CD4-positive, alpha-beta memory T cell (primary cell): Measurements from ENCODE around the gene ACTL7A. TPM values are rescaled to one million over a fixed set of nuclear protein-coding genes. Genes with fewer than 3 reads are reported as not detected.

Source experiments
- CTCF ChIA-PET: fragments of 350-600 bp; sonication (Branson Sonifier 250); formaldehyde crosslinking; loops from one replicate; lab custom pipeline; 2021; ENCODE audit warnings: inconsistent platforms; ENCODE audit not compliant: partially characterized antibody; lab: Charles Lee
- POLR2A ChIA-PET: fragments of 350-600 bp; sonication (Branson Sonifier 250); formaldehyde crosslinking; loops from one replicate; lab custom pipeline; 2021; ENCODE audit not compliant: partially characterized antibody; lab: Charles Lee
- DNase-seq, 5 donors: peaks; one replicate each; pipeline versions ENCODE4 v3.0.0 to v3.0.0-alpha.2; 2020 to 2022; ENCODE audit warnings: mixed read lengths in 1 of 5
- H3K27ac ChIP-seq: one replicate; pipeline ENCODE4 v1.7.0; 2013; ENCODE audit warnings: low read depth, low read length
- H3K27me3 ChIP-seq: 2 replicates; pipeline ENCODE4 v1.7.0; 2013; ENCODE audit warnings: mild to moderate bottlenecking, low read length, moderate library complexity; ENCODE audit not compliant: insufficient read depth
- H3K36me3 ChIP-seq: 2 replicates; pipeline ENCODE4 v1.7.0; 2013; ENCODE audit warnings: mild to moderate bottlenecking, low read length, moderate library complexity; ENCODE audit not compliant: insufficient read depth
- H3K4me1 ChIP-seq: 2 replicates; pipeline ENCODE4 v1.7.0; 2013; ENCODE audit warnings: mild to moderate bottlenecking, low read length, moderate library complexity; ENCODE audit not compliant: insufficient read depth
- H3K4me3 ChIP-seq, 2 donors: one replicate each; pipeline ENCODE4 v1.7.0; 2013; ENCODE audit warnings: low read length in 2 of 2, mild to moderate bottlenecking in 1 of 2
- H3K9me3 ChIP-seq, 2 donors: one replicate each; pipeline ENCODE4 v1.7.0; 2013; ENCODE audit warnings: low read length in 2 of 2, control low read depth in 1 of 2; ENCODE audit not compliant: control insufficient read depth in 1 of 2
- H3K27ac Mint-ChIP-seq, 7 donors: one replicate each; pipeline ENCODE4 v1.8.0; 2020 to 2021; ENCODE audit warnings: mixed read lengths in 7 of 7, mild to moderate bottlenecking in 6 of 7, inconsistent platforms in 3 of 7, moderate library complexity in 3 of 7
- H3K27me3 Mint-ChIP-seq, 2 donors: one replicate each; pipeline ENCODE4 v1.8.0; 2020 to 2021; ENCODE audit warnings: mixed read lengths in 2 of 2
- H3K36me3 Mint-ChIP-seq, 2 donors: one replicate each; pipeline ENCODE4 v1.8.0; 2020 to 2021; ENCODE audit warnings: mixed read lengths in 2 of 2, inconsistent platforms in 1 of 2, mild to moderate bottlenecking in 1 of 2
- H3K4me1 Mint-ChIP-seq, 4 donors: one replicate each; pipeline ENCODE4 v1.8.0; 2020 to 2021; ENCODE audit warnings: mixed read lengths in 4 of 4, mild to moderate bottlenecking in 1 of 4
- H3K4me3 Mint-ChIP-seq, 8 donors: one replicate each; pipeline ENCODE4 v1.8.0; 2020 to 2021; ENCODE audit warnings: mixed read lengths in 8 of 8, mild to moderate bottlenecking in 7 of 8, moderate library complexity in 6 of 8, inconsistent platforms in 3 of 8
- H3K9me3 Mint-ChIP-seq, 8 donors: one replicate each; pipeline ENCODE4 v1.8.0; 2020 to 2021; ENCODE audit warnings: mixed read lengths in 8 of 8, mild to moderate bottlenecking in 5 of 8, inconsistent platforms in 3 of 8, moderate library complexity in 1 of 8
- intact Hi-C: fragments of 100-400 bp; cut with micrococcal nuclease; formaldehyde crosslinking; loops from one replicate; pipeline ENCODE4 v1.15.1; 2023
- polyA plus RNA-seq, 2 donors: library from polyadenylated mRNA; unstranded; fragments of 300-500 nt; fragmentation: Illumina TruSeq; gene quantifications; one replicate each; pipeline ENCODE4 v1.2.3, GENCODE V29; 2021
- total RNA-seq, 2 experiments: library from RNA; stranded (reverse); gene quantifications; one replicate each; pipeline ENCODE4 v1.2.3, GENCODE V29; 2021

Gene ACTL7A
- total and polyA plus RNA-seq, 4 experiments from 2014 or later: not detected

DNA sequence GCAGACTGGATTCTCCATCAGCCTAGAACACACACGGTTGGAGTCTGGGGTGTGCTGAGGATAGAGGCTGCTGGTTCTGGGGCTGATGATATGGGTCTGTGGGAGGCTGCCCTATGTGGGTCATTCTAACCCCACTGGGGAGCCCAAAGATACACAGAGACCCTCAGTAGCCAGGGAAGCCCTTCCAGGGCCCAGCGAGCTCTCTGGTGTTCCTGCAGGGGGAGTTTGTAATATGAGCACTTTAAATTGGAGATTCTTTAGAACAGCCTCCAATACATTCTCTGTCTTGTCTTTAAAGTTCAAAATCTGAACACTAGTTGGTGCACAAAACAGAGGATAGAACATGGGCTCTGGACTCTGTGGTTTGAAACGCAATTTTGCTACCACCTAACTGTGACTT is 2.4 kb downstream of the ACTL7A start:
- H3K27me3 ChIP-seq: no peaks in the 10 kb centered on the region
- Mint-ChIP-seq H3K4me1 (no peaks in the 10 kb centered on the region), H3K4me3 (no peak overlapping the region), H3K9me3 (peaks cover 0 to 4% (median 0%) of the 10 kb centered on the region in 8 donors), H3K27ac (peak overlapping the region in 1 of 7 donors; percentile 15), H3K27me3 (no peaks in the 10 kb centered on the region), H3K36me3 (peaks cover 22 to 24% of the 10 kb centered on the region in 2 donors)
- no peak overlapping the region for H3K4me3 ChIP-seq
- H3K9me3 ChIP-seq: no peaks in the 10 kb centered on the region
- no peak for DNase-seq
- H3K27ac ChIP-seq: no peak overlapping the region
- intact Hi-C loops: no loop called here
- POLR2A ChIA-PET: no interaction called here
- H3K4me1 ChIP-seq: no peaks in the 10 kb centered on the region
- CTCF ChIA-PET: no interaction called here
- no peaks in the 10 kb centered on the region for H3K36me3 ChIP-seq

DNA sequence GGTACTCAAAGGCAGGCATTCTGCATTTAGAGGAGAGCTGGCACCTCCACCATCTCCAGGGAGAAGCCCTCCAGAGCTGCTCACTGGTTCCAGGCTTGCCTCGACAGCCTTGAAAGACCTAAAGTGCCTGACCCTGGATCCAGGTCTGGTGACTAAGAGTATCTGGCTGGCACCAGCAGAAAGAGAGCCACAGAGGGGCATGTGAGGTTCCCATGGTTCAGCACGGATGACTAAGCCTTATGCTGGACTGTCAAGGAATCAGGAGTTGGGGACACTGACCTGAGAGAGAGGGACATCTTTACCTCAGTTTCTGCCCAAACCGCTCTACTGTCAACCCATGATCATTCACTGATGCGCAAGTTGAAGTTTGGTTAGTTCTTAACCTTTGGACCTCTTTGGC is 3.0 kb downstream of the ACTL7A start:
- no peak overlapping the region for H3K4me3 ChIP-seq

DNA sequence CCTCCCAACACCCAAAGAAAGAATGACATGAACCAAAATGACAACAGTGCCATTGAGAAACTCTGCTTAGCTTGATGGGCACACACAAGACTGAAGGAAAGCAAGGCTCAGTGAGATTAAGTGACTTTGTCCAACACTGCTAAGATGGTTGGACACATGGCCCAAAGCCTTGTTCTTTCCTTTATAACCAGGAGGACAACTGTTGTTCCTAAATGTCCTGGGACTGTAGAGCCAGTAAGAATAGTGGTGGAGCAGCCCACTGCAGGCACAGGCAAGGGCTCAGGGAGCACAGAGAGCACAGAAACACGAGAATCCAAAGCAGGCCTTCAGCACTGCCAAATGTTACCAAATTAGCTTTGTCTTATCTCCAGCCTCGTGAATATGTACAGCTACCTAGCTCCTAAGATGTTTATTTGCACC is 3.9 kb downstream of the ACTL7A start:
- CTCF ChIA-PET: no interaction called here
- peaks cover 33% of the 10 kb centered on the region in 2 donors for H3K36me3 Mint-ChIP-seq
- H3K9me3 Mint-ChIP-seq: peaks cover 0 to 4% (median 0%) of the 10 kb centered on the region in 8 donors
- peak overlapping the region in 1 of 7 donors; percentile 49 for H3K27ac Mint-ChIP-seq
- DNase-seq: no peak
- no peaks in the 10 kb centered on the region for H3K36me3 ChIP-seq
- H3K4me3 ChIP-seq: no peak overlapping the region
- no peaks in the 10 kb centered on the region for H3K4me1 Mint-ChIP-seq
- no peaks in the 10 kb centered on the region for H3K27me3 Mint-ChIP-seq
- H3K9me3 ChIP-seq: no peaks in the 10 kb centered on the region
- no peak overlapping the region for H3K27ac ChIP-seq
- no peaks in the 10 kb centered on the region for H3K4me1 ChIP-seq
- intact Hi-C loops: no loop called here
- H3K4me3 Mint-ChIP-seq: no peak overlapping the region
- POLR2A ChIA-PET: no interaction called here
- no peaks in the 10 kb centered on the region for H3K27me3 ChIP-seq

More for the DNA sequence above, 3.0 kb downstream of the ACTL7A start:
- H3K27ac ChIP-seq: no peak overlapping the region
- Mint-ChIP-seq H3K4me3 (no peak overlapping the region), H3K27ac (no peak overlapping the region), H3K4me1 (no peaks in the 10 kb centered on the region), H3K9me3 (peaks cover 0 to 4% (median 0%) of the 10 kb centered on the region in 8 donors), H3K36me3 (peaks cover 25 to 27% of the 10 kb centered on the region in 2 donors), H3K27me3 (no peaks in the 10 kb centered on the region)
- no peaks in the 10 kb centered on the region for H3K27me3 ChIP-seq
- intact Hi-C loops: no loop called here
- DNase-seq: no peak
- H3K9me3 ChIP-seq: no peaks in the 10 kb centered on the region
- no peaks in the 10 kb centered on the region for H3K36me3 ChIP-seq
- no peaks in the 10 kb centered on the region for H3K4me1 ChIP-seq
- ChIA-PET POLR2A (no interaction called here), CTCF (no interaction called here)

DNA sequence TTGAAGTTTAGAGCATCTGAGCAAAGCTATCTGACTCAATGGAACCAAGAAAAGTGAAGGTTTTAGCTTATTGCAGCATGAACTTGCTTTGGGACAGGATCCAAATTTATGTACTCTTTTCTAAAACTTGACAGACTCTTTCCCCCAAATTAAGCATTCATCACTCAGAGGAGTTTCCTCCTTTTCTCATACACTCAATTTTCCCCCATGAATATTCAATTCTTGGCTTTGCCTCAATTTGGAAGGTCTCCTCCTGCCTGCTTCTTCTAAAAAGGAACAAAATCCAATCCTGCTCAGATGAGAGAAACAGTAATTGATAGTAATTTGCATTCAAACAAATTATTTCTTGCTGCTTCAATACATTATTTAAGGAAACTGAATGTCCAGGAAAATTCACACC is 5.0 kb downstream of the ACTL7A start:
- no peaks in the 10 kb centered on the region for H3K9me3 Mint-ChIP-seq
- no peaks in the 10 kb centered on the region for H3K27me3 Mint-ChIP-seq
- no peak overlapping the region for H3K4me3 Mint-ChIP-seq
- Histone ChIP-seq H3K4me1 (no peaks in the 10 kb centered on the region), H3K4me3 (no peak overlapping the region), H3K27me3 (no peaks in the 10 kb centered on the region), H3K9me3 (no peaks in the 10 kb centered on the region), H3K27ac (no peak overlapping the region), H3K36me3 (no peaks in the 10 kb centered on the region)
- no peaks in the 10 kb centered on the region for H3K4me1 Mint-ChIP-seq
- CTCF ChIA-PET: no interaction called here
- intact Hi-C loops: no loop called here
- H3K27ac Mint-ChIP-seq: peak overlapping the region in 1 of 7 donors; percentile 44
- POLR2A ChIA-PET: no interaction called here
- DNase-seq: no peak
- peaks cover 44% of the 10 kb centered on the region in 2 donors for H3K36me3 Mint-ChIP-seq

DNA sequence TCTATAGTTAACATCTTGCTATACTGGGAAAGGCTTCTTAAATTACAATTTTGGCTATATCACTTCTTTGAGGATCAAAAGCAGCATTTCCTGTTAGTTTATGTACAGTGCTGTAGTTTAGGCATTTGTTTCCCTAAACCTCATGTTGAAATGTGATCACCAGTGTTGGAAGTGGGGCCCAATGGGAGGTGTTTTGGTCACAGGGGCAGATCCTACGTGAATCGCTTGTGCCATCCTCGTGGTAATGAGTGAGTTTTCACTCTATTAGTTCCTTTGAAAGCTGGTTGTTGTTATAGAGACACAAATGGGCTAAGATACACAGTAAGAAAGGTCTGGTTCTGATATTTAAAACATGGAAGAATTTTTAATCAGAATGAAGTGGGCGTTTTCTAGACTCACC is 5.8 kb downstream of the ACTL7A start:
- Histone ChIP-seq H3K27me3 (no peaks in the 10 kb centered on the region), H3K27ac (no peak overlapping the region), H3K9me3 (no peaks in the 10 kb centered on the region), H3K4me3 (no peak overlapping the region), H3K4me1 (no peaks in the 10 kb centered on the region), H3K36me3 (no peaks in the 10 kb centered on the region)
- intact Hi-C loops: no loop called here
- POLR2A ChIA-PET: no interaction called here
- H3K4me1 Mint-ChIP-seq: no peaks in the 10 kb centered on the region
- H3K27ac Mint-ChIP-seq: peak overlapping the region in 2 of 7 donors; percentile 20 to 66
- H3K9me3 Mint-ChIP-seq: no peaks in the 10 kb centered on the region
- no peaks in the 10 kb centered on the region for H3K27me3 Mint-ChIP-seq
- H3K36me3 Mint-ChIP-seq: peaks cover 45 to 50% of the 10 kb centered on the region in 2 donors
- no peak for DNase-seq
- no peak overlapping the region for H3K4me3 Mint-ChIP-seq
- CTCF ChIA-PET: no interaction called here

DNA sequence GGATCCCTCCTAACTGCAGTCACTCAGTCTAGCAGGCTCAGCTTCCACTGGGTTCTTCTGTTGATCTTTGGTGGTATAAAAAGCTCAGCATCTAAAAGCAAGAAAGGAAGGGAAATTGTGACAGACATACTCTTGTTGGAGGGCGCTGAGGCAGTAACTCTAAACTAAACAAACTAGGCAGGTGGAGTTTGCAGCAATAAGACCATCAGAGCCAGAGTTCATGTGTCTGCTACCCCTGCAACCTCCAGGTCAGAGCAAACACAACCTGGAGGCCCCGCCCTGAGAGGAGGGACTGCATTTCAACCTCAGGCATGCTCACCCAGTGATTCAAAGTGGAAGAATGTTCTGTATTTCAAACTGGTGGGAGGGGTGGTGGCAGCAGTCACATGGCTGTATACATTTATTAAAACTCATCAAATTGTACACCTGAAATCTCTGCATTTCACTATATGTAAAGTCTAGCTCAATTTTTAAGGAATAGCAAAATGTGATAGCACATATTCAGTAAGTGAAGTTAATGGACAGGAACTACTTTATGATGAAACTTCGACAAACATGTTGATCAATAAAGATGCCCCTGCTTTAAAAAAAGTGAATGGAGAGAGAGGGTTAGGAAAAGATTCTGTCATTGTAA is 7.1 kb downstream of the ACTL7A start:
- no peaks in the 10 kb centered on the region for H3K4me1 Mint-ChIP-seq
- H3K4me3 Mint-ChIP-seq: no peak overlapping the region
- H3K27ac Mint-ChIP-seq: peak overlapping the region in 1 of 7 donors; percentile 53
- no peaks in the 10 kb centered on the region for H3K9me3 ChIP-seq
- CTCF ChIA-PET: no interaction called here
- no peaks in the 10 kb centered on the region for H3K27me3 ChIP-seq
- no peaks in the 10 kb centered on the region for H3K9me3 Mint-ChIP-seq
- H3K36me3 Mint-ChIP-seq: peaks cover 57 to 62% of the 10 kb centered on the region in 2 donors
- peaks cover 9% of the 10 kb centered on the region for H3K36me3 ChIP-seq
- H3K4me1 ChIP-seq: no peaks in the 10 kb centered on the region
- no peaks in the 10 kb centered on the region for H3K27me3 Mint-ChIP-seq
- no peak for DNase-seq
- no peak overlapping the region for H3K27ac ChIP-seq
- POLR2A ChIA-PET: no interaction called here
- no peak overlapping the region for H3K4me3 ChIP-seq
- intact Hi-C loops: no loop called here

DNA sequence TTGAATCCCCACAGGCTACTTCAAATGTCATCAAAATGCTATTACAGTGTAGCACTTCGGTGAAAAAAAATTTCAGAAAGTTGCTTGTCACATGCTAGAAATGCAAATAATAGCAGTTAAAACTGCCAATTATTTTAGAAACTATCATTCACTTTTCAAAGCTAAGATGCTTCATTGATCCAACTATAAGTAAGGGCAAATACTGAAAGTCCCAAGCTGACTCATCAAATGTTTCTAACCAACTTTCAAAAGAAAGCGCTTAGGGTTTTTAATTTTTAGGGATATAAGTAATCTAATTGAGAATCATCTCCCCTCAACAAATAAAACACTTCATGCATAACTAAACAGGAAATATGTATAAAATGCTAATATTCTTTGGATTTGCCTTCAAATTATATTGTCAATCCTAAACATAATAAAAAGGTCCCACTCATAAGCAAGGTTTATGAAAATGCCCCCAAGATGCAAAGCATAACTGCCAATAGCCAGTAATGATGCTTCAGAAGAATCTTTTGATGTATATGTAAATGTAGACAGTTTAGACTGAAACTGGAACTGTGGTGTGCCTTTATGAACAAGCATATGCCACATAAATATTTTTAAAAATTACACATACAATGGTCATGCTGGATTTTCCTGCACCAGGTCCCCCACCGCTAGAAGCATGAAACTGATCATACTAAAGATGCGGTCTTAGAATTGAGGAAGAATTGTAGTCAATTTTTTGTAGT is 12.2 kb downstream of the ACTL7A start:
- intact Hi-C loops: no loop called here
- Histone ChIP-seq H3K36me3 (peaks cover 42% of the 10 kb centered on the region), H3K27me3 (no peaks in the 10 kb centered on the region), H3K4me1 (no peaks in the 10 kb centered on the region), H3K4me3 (no peak overlapping the region), H3K9me3 (no peaks in the 10 kb centered on the region), H3K27ac (no peak overlapping the region)
- ChIA-PET CTCF (interaction anchor here (1.1 kb wide), 1 partner anchor 22 kb away, joined by 3 read pairs; no protein-coding TSS in a partner anchor), POLR2A (no interaction called here)
- Mint-ChIP-seq H3K27me3 (no peaks in the 10 kb centered on the region), H3K36me3 (peaks cover 80 to 82% of the 10 kb centered on the region in 2 donors), H3K27ac (no peak overlapping the region), H3K9me3 (no peaks in the 10 kb centered on the region), H3K4me3 (no peak overlapping the region), H3K4me1 (no peaks in the 10 kb centered on the region)
- DNase-seq: no peak
